H1 (cell line): ENCODE measurements around the gene MYO18A. TPM values are rescaled to one million over a fixed set of nuclear protein-coding genes. Genes with fewer than 3 reads are reported as not detected.

Experiments used
- CTCF ChIA-PET: fragments of 300-600 bp; sonication (Branson Sonifier 250); formaldehyde crosslinking; loops from one replicate; lab custom pipeline; 2021; ENCODE audit not compliant: partially characterized antibody; lab: Charles Lee
- POLR2A ChIA-PET: fragments of 300-600 bp; sonication (Branson Sonifier 250); formaldehyde crosslinking; loops from one replicate; lab custom pipeline; 2021; ENCODE audit warnings: inconsistent platforms; ENCODE audit not compliant: partially characterized antibody; lab: Charles Lee
- DNase-seq, 2 experiments: peaks; one replicate each; pipeline versions ENCODE4 v3.0.0 to v3.0.0-alpha.2; 2010 to 2022; ENCODE audit warnings: low spot score in 2 of 2, low read depth in 1 of 2, mixed read lengths in 1 of 2
- FAIRE-seq: peaks from 2 replicates; lab custom pipeline; 2011; peaks lifted over from hg19 to GRCh38; lab: Jason Lieb, UNC
- H2AFZ ChIP-seq: 2 replicates; pipeline ENCODE4 v1.8.1; 2012; ENCODE audit warnings: low read length, inconsistent platforms
- H2AK5ac ChIP-seq: 2 replicates; pipeline ENCODE4 v1.6.1; 2013; ENCODE audit warnings: low read depth, low read length
- H2BK120ac ChIP-seq: replicated peaks from 2 replicates; pipeline ENCODE3; 2013; ENCODE audit warnings: low read depth, low read length, inconsistent platforms
- H2BK12ac ChIP-seq: 2 replicates; pipeline ENCODE4 v1.6.1; 2013; ENCODE audit warnings: low read depth, low read length
- H2BK15ac ChIP-seq: 2 replicates; pipeline ENCODE4 v1.6.1; 2013; ENCODE audit warnings: low read length
- H2BK20ac ChIP-seq: 2 replicates; pipeline ENCODE4 v1.6.1; 2013; ENCODE audit warnings: low read length
- H2BK5ac ChIP-seq: 2 replicates; pipeline ENCODE4 v1.6.1; 2013; ENCODE audit warnings: low read depth, low read length
- H3K14ac ChIP-seq: 2 replicates; pipeline ENCODE4 v1.6.1; 2013; ENCODE audit warnings: inconsistent platforms; ENCODE audit not compliant: insufficient read length
- H3K18ac ChIP-seq: 2 replicates; pipeline ENCODE4 v1.6.1; 2013; ENCODE audit warnings: low read length; ENCODE audit errors: extremely low read depth
- H3K23ac ChIP-seq: 2 replicates; pipeline ENCODE4 v1.6.1; 2013; ENCODE audit warnings: inconsistent platforms; ENCODE audit not compliant: insufficient read length
- H3K23me2 ChIP-seq: 2 replicates; pipeline ENCODE4 v1.6.1; 2013; ENCODE audit warnings: low read depth, low read length
- H3K27ac ChIP-seq: 2 replicates; pipeline ENCODE4 v1.6.1; 2011; ENCODE audit warnings: low read depth, low read length, inconsistent platforms
- H3K27me3 ChIP-seq, 4 experiments: replicated peaks in 1 of 4; 1 replicate in 1 of 4; 2 replicates in 3 of 4; pipeline versions ENCODE4 v1.6.1 to v1.8.1; 2011 to 2013; ENCODE audit warnings: low read length in 3 of 4, mild to moderate bottlenecking in 3 of 4, inconsistent platforms in 2 of 4, mixed read lengths in 2 of 4, moderate library complexity in 1 of 4; ENCODE audit not compliant: control insufficient read depth in 3 of 4, insufficient read depth in 3 of 4; ENCODE audit errors: extremely low read depth in 1 of 4
- H3K36me3 ChIP-seq, 4 experiments: 2 replicates each; pipeline versions ENCODE4 v1.6.1 to v1.8.1; 2011 to 2013; ENCODE audit warnings: mild to moderate bottlenecking in 4 of 4, low read length in 3 of 4, moderate library complexity in 2 of 4, control low read depth in 1 of 4, inconsistent platforms in 1 of 4; ENCODE audit not compliant: insufficient read depth in 4 of 4, control insufficient read depth in 2 of 4
- H3K4ac ChIP-seq: replicated peaks from 2 replicates; pipeline ENCODE3; 2013; ENCODE audit warnings: low read length, low read depth, mixed read lengths, inconsistent platforms; ENCODE audit not compliant: insufficient read length
- H3K4me1 ChIP-seq, 4 experiments: replicated peaks in 1 of 4; 1 replicate in 1 of 4; 2 replicates in 3 of 4; pipeline versions ENCODE4 v1.6.1 to v1.8.1; 2011 to 2013; ENCODE audit warnings: low read length in 3 of 4, inconsistent platforms in 2 of 4, mixed read lengths in 1 of 4; ENCODE audit not compliant: insufficient read depth in 4 of 4, control insufficient read depth in 3 of 4
- H3K4me2 ChIP-seq, 2 experiments: 2 replicates each; pipeline versions ENCODE4 v1.6.1 to v1.8.1; 2011 to 2013; ENCODE audit warnings: low read depth in 2 of 2, low read length in 2 of 2, control low read depth in 1 of 2, inconsistent platforms in 1 of 2, mild to moderate bottlenecking in 1 of 2; ENCODE audit not compliant: insufficient read depth in 1 of 2
- H3K4me3 ChIP-seq, 4 experiments: fragments of 200-600, 300-600 bp in 1 of 4; sonication (generic), shearing (Covaris generic), sonication (Bioruptor Twin) in 1 of 4; 2 replicates each; pipeline versions ENCODE4 v1.5.1 to v1.8.1; 2011 to 2016; ENCODE audit warnings: low read length in 4 of 4, low read depth in 3 of 4, control low read depth in 2 of 4, inconsistent platforms in 2 of 4, mild to moderate bottlenecking in 2 of 4, mixed read lengths in 1 of 4, moderate library complexity in 1 of 4; ENCODE audit not compliant: insufficient read depth in 2 of 4; ENCODE audit errors: extremely low read depth in 1 of 4
- H3K56ac ChIP-seq: replicated peaks from 2 replicates; pipeline ENCODE3; 2013; ENCODE audit warnings: low read depth, mild to moderate bottlenecking, mixed read lengths, low read length, inconsistent platforms; ENCODE audit not compliant: insufficient read length
- H3K79me1 ChIP-seq: 2 replicates; pipeline ENCODE4 v1.6.1; 2013; ENCODE audit warnings: low read depth, low read length, control low read depth
- H3K79me2 ChIP-seq, 2 experiments: 2 replicates each; pipeline versions ENCODE4 v1.6.1 to v1.8.1; 2012 to 2013; ENCODE audit warnings: low read length in 2 of 2, mild to moderate bottlenecking in 2 of 2, inconsistent platforms in 1 of 2; ENCODE audit not compliant: insufficient read depth in 2 of 2, control insufficient read depth in 1 of 2
- H3K9ac ChIP-seq, 4 experiments: replicated peaks in 1 of 4; 1 replicate in 1 of 4; 2 replicates in 3 of 4; pipeline versions ENCODE4 v1.6.1 to v1.8.1; 2011 to 2013; ENCODE audit warnings: low read depth in 3 of 4, low read length in 3 of 4, control low read depth in 2 of 4, mild to moderate bottlenecking in 2 of 4, moderate library complexity in 2 of 4, inconsistent platforms in 1 of 4; ENCODE audit errors: extremely low read depth in 1 of 4
- H3K9me3 ChIP-seq, 2 experiments: 2 replicates each; pipeline versions ENCODE4 v1.6.1 to v1.8.1; 2012 to 2013; ENCODE audit warnings: mild to moderate bottlenecking in 2 of 2, moderate library complexity in 2 of 2, control low read depth in 1 of 2, inconsistent platforms in 1 of 2, low read depth in 1 of 2, low read length in 1 of 2, mixed read lengths in 1 of 2; ENCODE audit not compliant: insufficient read depth in 2 of 2
- H4K20me1 ChIP-seq, 2 experiments: replicated peaks in 1 of 2; 2 replicates each; pipeline versions ENCODE3 to v1.8.1; 2011 to 2013; ENCODE audit warnings: inconsistent platforms in 2 of 2, low read length in 2 of 2, mild to moderate bottlenecking in 1 of 2; ENCODE audit not compliant: insufficient read depth in 2 of 2, control insufficient read depth in 1 of 2
- H4K5ac ChIP-seq: 2 replicates; pipeline ENCODE4 v1.6.1; 2013; ENCODE audit warnings: low read length, low read depth, mixed read lengths, inconsistent platforms; ENCODE audit not compliant: insufficient read length
- H4K8ac ChIP-seq: 2 replicates; pipeline ENCODE4 v1.8.0; 2013; ENCODE audit warnings: mild to moderate bottlenecking, moderate library complexity, low read length, inconsistent platforms; ENCODE audit not compliant: insufficient read depth; ENCODE audit errors: extremely low read depth
- H4K91ac ChIP-seq: replicated peaks from 2 replicates; pipeline ENCODE3; 2013; ENCODE audit warnings: low read length, mixed read lengths, inconsistent platforms; ENCODE audit not compliant: insufficient read length
- EP300 ChIP-seq, 2 experiments: IDR thresholded peaks; 1 replicate in 1 of 2; 2 replicates in 1 of 2; pipeline ENCODE4 v1.6.1; 2011 to 2012; ENCODE audit warnings: low read depth in 2 of 2, low read length in 2 of 2, mild to moderate bottlenecking in 2 of 2, borderline replicate concordance in 1 of 2, inconsistent platforms in 1 of 2, moderate library complexity in 1 of 2
- FOSL1 ChIP-seq: IDR thresholded peaks from 2 replicates; pipeline ENCODE4 v1.6.1; 2011; ENCODE audit warnings: mild to moderate bottlenecking, low read depth, low read length, moderate library complexity; ENCODE audit not compliant: insufficient read depth
- HDAC2 ChIP-seq, 2 experiments: fragments of 300-600 bp in 1 of 2; sonication (generic) in 1 of 2; IDR thresholded peaks; 2 replicates each; pipeline ENCODE4 v1.6.1; 2011 to 2012; ENCODE audit warnings: low read depth in 2 of 2, low read length in 2 of 2, mild to moderate bottlenecking in 2 of 2, moderate library complexity in 2 of 2, borderline replicate concordance in 1 of 2, inconsistent platforms in 1 of 2
- JUN ChIP-seq: IDR thresholded peaks from 2 replicates; pipeline ENCODE4 v1.6.1; 2011; ENCODE audit warnings: low read depth, mild to moderate bottlenecking, improper control_type of control experiment, low read length
- KDM4A ChIP-seq: IDR thresholded peaks from one replicate; pipeline ENCODE4 v1.7.1; 2012; ENCODE audit warnings: low read depth, mild to moderate bottlenecking, moderate library complexity, low read length, inconsistent platforms; ENCODE audit not compliant: severe bottlenecking
- NRF1 ChIP-seq: IDR thresholded peaks from 2 replicates; pipeline ENCODE4 v1.6.1; 2011; ENCODE audit warnings: mild to moderate bottlenecking, low read depth, low read length, improper control_type of control experiment
- POLR2AphosphoS5 ChIP-seq: IDR thresholded peaks from 2 replicates; pipeline ENCODE4 v1.6.1; 2011; ENCODE audit warnings: low read depth, low read length
- POU5F1 ChIP-seq: IDR thresholded peaks from 2 replicates; pipeline ENCODE4 v1.6.1; 2011; ENCODE audit warnings: low read depth, mild to moderate bottlenecking, low read length, moderate library complexity
- SP1 ChIP-seq: IDR thresholded peaks from 2 replicates; pipeline ENCODE4 v1.6.1; 2011; ENCODE audit warnings: low read depth, low read length
- TAF1 ChIP-seq: IDR thresholded peaks from 2 replicates; pipeline ENCODE4 v1.6.1; 2011; ENCODE audit warnings: mild to moderate bottlenecking, low read depth, low read length
- WGBS, 2 experiments: shearing (Covaris generic) in 1 of 2; methylation state at CpG; one replicate each; pipeline versions ENCODE4 v1.1.6 to v1.1.7; 2013 to 2015; ENCODE audit warnings: low lambda C conversion rate in 2 of 2, mixed read lengths in 2 of 2, inconsistent platforms in 1 of 2, low coverage in 1 of 2, missing lambda C conversion rate in 1 of 2; ENCODE audit not compliant: insufficient replicate concordance in 2 of 2, insufficient coverage in 1 of 2, insufficient read length in 1 of 2; ENCODE audit errors: extremely low coverage in 1 of 2, missing lambda C conversion rate in 1 of 2; 5-methylcytosine and 5-hydroxymethylcytosine counted together
- polyA plus RNA-seq, 7 experiments: library from polyadenylated mRNA; depleted of rRNA in 3 of 7; stranded (reverse) in 5 of 7; unstranded in 2 of 7; fragments of >200 nt in 5 of 7; fragments of 200-250 nt in 2 of 7; gene quantifications; 1 replicate in 5 of 7; 2 replicates in 1 of 7; 4 replicates in 1 of 7; pipeline versions ENCODE4 v1.2.1 to v1.2.3, GENCODE V29; 2011 to 2013; ENCODE audit warnings: missing spikeins in 2 of 7, mixed read lengths in 2 of 7
- total RNA-seq: library from RNA; stranded (reverse); fragmentation: NEBNext Ultra II Directional; extraction: Animal tissue kit (Norgen Biotek cat#: 25700); gene quantifications from 2 replicates; pipeline ENCODE4 v1.2.1, GENCODE V29; 2021

Gene MYO18A
- total and polyA plus RNA-seq, 2 of the 8 experiments (the other 6 are each of a cell fraction or from before 2014, with no cell fraction given): 7.6 to 43.8 TPM

DNA sequence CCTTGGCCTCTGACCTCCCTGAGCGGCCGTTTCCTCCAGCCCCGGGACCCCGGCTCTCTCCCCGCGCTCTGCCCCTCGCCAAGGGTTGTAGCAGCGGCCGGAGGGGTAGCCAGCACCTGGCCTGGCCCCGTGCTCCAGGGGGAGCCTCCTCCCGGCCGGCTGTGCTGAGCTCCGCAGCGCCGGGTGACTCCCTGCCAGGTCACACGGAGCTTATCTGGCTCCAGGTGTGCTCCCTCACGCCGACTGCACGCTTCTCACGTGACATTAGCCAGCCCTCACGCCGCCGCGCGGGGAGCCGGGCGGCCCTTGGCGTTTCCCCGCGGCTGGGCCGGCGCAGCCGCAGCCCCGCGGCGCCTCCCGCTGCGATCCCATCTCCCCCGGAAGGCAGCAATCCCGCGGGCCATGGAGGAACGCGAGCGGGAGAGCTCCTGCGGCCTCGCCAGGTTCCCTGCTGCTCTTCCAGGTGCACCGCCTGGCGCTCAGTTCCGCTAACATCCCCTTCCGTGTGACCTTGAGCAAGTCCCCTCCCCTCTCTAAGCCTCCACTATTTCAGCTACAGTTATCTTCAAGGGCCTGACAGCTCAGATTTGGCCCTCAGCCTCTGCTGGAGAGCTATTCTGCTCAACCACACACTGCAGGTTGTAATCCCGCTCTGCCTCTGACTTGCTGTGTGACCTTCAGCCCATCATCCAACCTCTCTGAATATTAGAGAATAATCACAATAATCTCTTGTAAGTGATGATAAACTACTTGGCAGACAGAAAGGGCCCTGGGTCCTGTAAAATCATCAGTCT is 3.4 kb downstream of the MYO18A start:
- peak overlapping the region; percentile 56 for H4K91ac ChIP-seq
- no peak overlapping the region for H2AFZ ChIP-seq
- peak; percentile 44 to 71 for DNase-seq
- POLR2A ChIA-PET: interaction anchor here (0.8 to 5.3 kb wide), 9 partner anchors 12 to 118 kb away, joined by 3 to 34 read pairs (median 9); partner anchors contain the start of gene NUFIP2
- peaks cover 6 to 30% (median 16%) of the 10 kb centered on the region in 4 experiments for H3K4me1 ChIP-seq
- H3K9ac ChIP-seq: peak overlapping the region in 2 of 4 experiments; percentile 28 to 29; a peak in 3 of 7 replicates
- FAIRE-seq: no peak
- no peaks in the 10 kb centered on the region for H3K9me3 ChIP-seq
- peak overlapping the region; percentile 83 for H3K56ac ChIP-seq
- H2BK12ac ChIP-seq: 0 out of 2 replicates have a peak overlapping the region, but pooled peaks have one; percentile 75
- peaks cover 0 to 10% (median 5%) of the 10 kb centered on the region in 4 experiments; a peak in 3 of 7 replicates for H3K27me3 ChIP-seq
- 0 out of 2 replicates have a peak overlapping the region, but pooled peaks have one; percentile 61 for H2BK15ac ChIP-seq
- no peak overlapping the region for H3K14ac ChIP-seq
- H4K8ac ChIP-seq: peak overlapping the region; percentile 75; the same call in 1 of the 2 replicates
- no peak overlapping the region for H3K23ac ChIP-seq
- H3K36me3 ChIP-seq: no peaks in the 10 kb centered on the region
- WGBS, 2 experiments: 5% methylated on average over 37 of the region's 51 CpGs; no CpG with 5 or more reads in 1 of the 2 experiments
- peaks cover 13% of the 10 kb centered on the region; the same call in 1 of the 2 replicates for H3K23me2 ChIP-seq
- peaks cover 0 to 2% of the 10 kb centered on the region in 2 experiments for H4K20me1 ChIP-seq
- CTCF ChIA-PET: interaction anchor here (0.6 to 42.5 kb wide), 7 partner anchors 15 to 359 kb away, joined by 3 to 731 read pairs (median 5); no protein-coding TSS in a partner anchor
- H3K4me2 ChIP-seq: peak overlapping the region; percentile 75 to 85
- peak overlapping the region; percentile 20; the same call in 1 of the 2 replicates for H3K27ac ChIP-seq
- H2BK5ac ChIP-seq: peak overlapping the region; percentile 88; the same call in 1 of the 2 replicates
- H2AK5ac ChIP-seq: 0 out of 2 replicates have a peak overlapping the region, but pooled peaks have one; percentile 43
- no peak overlapping the region for H2BK120ac ChIP-seq
- peaks cover 0 to 21% of the 10 kb centered on the region in 2 experiments; a peak in 2 of 4 replicates for H3K79me2 ChIP-seq
- H3K4me3 ChIP-seq: peak overlapping the region; percentile 40 to 61 (median 48)
- no peak overlapping the region for H4K5ac ChIP-seq
- H2BK20ac ChIP-seq: peak overlapping the region; percentile 87; the same call in 1 of the 2 replicates
- H3K79me1 ChIP-seq: peaks cover 3% of the 10 kb centered on the region; the same call in 1 of the 2 replicates
- peak overlapping the region; percentile 86 for H3K18ac ChIP-seq
- H3K4ac ChIP-seq: peak overlapping the region; percentile 80
- TF ChIP-seq NRF1 (no peak), EP300 (IDR thresholded peaks at IDR 0.05; ENCODE audit: borderline replicate concordance in 1 of 2, low read depth in 2 of 2, low read length in 2 of 2) (no peak), TAF1 (0 out of 2 replicates have a peak, but pooled peaks have one; percentile 30), JUN (no peak), KDM4A (peak; percentile 60), SP1 (no peak), FOSL1 (no peak), HDAC2 (IDR thresholded peaks at IDR 0.05; ENCODE audit: borderline replicate concordance in 1 of 2, low read depth in 2 of 2, low read length in 2 of 2) (peak in 1 of 2 experiments; percentile 97; a peak in 2 of 4 replicates), POLR2AphosphoS5 (no peak), POU5F1 (no peak)
